Measurements from ENCODE around the gene SCAMP4. TPM values are rescaled to one million over a fixed set of nuclear protein-coding genes. Genes with fewer than 3 reads are reported as not detected.

SCAMP4 gene
- total and polyA plus RNA-seq, 9 of the 15 experiments (the other 6 are each of a cell fraction or from before 2014, with no cell fraction given), result 0.81 to 45.9 (median 12.8) TPM

GRCh38 chr19:1918975-1919374 lies 13.8 kb downstream of the SCAMP4 start (continued):
- TF ChIP-seq, protein P1, sequence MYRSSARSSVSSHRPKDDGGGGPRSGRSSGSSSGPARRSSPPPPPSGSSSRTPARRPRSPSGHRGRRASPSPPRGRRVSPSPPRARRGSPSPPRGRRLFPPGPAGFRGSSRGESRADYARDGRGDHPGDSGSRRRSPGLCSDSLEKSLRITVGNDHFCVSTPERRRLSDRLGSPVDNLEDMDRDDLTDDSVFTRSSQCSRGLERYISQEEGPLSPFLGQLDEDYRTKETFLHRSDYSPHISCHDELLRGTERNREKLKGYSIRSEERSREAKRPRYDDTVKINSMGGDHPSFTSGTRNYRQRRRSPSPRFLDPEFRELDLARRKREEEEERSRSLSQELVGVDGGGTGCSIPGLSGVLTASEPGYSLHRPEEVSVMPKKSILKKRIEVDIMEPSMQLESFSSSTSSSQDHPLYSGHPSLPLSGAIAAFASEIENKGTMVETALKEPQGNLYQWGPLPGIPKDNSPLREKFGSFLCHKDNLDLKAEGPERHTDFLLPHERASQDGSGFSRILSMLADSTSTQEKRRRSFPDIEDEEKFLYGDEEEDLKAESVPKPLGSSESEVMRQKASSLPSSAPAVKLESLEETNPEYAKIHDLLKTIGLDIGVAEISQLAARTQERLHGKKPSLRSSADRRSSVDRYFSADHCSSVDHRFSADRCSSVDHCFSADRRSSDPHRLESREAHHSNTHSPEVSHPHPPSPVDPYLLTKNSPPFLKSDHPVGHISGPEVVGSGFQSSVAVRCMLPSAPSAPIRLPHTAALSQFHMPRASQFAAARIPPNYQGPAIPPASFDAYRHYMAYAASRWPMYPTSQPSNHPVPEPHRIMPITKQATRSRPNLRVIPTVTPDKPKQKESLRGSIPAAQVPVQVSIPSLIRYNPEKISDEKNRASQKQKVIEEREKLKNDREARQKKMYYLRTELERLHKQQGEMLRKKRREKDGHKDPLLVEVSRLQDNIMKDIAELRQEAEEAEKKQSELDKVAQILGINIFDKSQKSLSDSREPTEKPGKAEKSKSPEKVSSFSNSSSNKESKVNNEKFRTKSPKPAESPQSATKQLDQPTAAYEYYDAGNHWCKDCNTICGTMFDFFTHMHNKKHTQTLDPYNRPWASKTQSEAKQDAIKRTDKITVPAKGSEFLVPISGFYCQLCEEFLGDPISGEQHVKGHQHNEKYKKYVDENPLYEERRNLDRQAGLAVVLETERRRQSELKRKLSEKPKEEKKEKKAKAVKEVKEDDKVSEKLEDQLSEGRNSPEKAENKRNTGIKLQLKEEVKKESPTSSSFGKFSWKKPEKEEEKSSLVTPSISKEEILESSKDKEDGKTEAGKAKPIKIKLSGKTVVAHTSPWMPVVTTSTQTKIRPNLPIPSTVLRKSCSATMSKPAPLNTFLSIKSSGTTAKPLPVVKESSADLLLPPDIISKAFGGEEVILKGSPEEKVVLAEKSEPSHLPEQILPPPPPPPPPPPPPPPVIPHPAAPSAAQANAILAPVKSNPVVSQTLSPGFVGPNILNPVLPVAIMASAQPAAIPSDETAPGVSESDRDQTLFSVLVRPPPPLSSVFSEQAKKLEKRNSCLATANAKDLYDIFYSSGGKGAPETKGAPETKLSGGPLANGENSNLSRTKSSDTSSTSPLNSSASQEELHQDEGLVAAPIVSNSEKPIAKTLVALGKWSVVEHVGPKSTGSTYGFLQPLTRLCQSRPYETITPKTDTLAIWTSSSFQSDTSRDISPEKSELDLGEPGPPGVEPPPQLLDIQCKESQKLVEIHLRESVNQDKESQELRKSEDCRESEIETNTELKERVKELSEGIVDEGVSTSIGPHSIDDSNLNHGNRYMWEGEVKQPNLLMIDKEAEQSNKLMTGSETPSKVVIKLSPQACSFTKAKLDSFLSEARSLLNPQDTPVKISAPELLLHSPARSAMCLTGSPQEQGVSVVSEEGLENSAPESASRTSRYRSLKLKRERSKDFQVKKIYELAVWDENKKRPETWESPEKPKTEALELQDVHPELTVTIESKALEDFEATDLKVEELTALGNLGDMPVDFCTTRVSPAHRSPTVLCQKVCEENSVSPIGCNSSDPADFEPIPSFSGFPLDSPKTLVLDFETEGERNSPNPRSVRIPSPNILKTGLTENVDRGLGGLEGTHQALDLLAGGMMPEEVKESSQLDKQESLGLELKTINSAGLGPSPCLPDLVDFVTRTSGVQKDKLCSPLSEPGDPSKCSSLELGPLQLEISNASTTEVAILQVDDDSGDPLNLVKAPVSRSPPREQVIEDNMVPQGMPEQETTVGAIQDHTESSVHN (IDR thresholded peaks at IDR 0.05; ENCODE audit: borderline replicate concordance in 1 of 2, low read depth in 1 of 2), result no peak
- no peak for TF ChIP-seq SMARCE1 (IDR thresholded peaks at IDR 0.05)
- TF ChIP-seq, protein P2, sequence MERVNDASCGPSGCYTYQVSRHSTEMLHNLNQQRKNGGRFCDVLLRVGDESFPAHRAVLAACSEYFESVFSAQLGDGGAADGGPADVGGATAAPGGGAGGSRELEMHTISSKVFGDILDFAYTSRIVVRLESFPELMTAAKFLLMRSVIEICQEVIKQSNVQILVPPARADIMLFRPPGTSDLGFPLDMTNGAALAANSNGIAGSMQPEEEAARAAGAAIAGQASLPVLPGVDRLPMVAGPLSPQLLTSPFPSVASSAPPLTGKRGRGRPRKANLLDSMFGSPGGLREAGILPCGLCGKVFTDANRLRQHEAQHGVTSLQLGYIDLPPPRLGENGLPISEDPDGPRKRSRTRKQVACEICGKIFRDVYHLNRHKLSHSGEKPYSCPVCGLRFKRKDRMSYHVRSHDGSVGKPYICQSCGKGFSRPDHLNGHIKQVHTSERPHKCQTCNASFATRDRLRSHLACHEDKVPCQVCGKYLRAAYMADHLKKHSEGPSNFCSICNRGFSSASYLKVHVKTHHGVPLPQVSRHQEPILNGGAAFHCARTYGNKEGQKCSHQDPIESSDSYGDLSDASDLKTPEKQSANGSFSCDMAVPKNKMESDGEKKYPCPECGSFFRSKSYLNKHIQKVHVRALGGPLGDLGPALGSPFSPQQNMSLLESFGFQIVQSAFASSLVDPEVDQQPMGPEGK (CRISPR knock-in tag; IDR thresholded peaks at IDR 0.05; ENCODE audit: borderline replicate concordance), result no peak
- no peak for TF ChIP-seq ATF7 (IDR thresholded peaks at IDR 0.05)
- no peak for TF ChIP-seq NR4A1 (CRISPR knock-in tag; IDR thresholded peaks at IDR 0.05)
- no peak for TF ChIP-seq NR4A1 (tag; IDR thresholded peaks at IDR 0.05)
- TF ChIP-seq RBFOX2 (IDR thresholded peaks at IDR 0.05; ENCODE audit: low read depth, low read length), result peak; percentile 33; the same call in 1 of the 2 replicates
- 0 out of 2 replicates have a peak, but pooled peaks have one; percentile 54 for TF ChIP-seq HNRNPL (IDR thresholded peaks at IDR 0.05; ENCODE audit: low read depth, low read length)

All from K562 (cell line).